ENCODE measurements around the gene MYH9.
"Not testable (repeated sequence)": the region's sequence is repeated elsewhere in the genome, so short reads cannot be mapped to it uniquely, and the experiment has no call there.

MYH9 gene

GRCh38 chr22:36289948-36290371, 97.8 kb downstream of the MYH9 start:
- DNase-seq, result not testable (repeated sequence)

- no peak for DNase-seq
Measured at GRCh38 chr22:36289406-36289870, 98.3 kb downstream of the MYH9 start.

GRCh38 chr22:36288571-36289405, 99.0 kb downstream of the MYH9 start:
- no peak for DNase-seq

- DNase-seq, result no peak
Measured at GRCh38 chr22:36287881-36288515, 99.8 kb downstream of the MYH9 start.

GRCh38 chr22:36286096-36286957, 101.4 kb downstream of the MYH9 start:
- DNase-seq, result peak in 1 of 2 experiments; percentile 15

GRCh38 chr22:36285545-36285944, 102.2 kb downstream of the MYH9 start:
- no peak for DNase-seq

- DNase-seq, result no peak
Measured at GRCh38 chr22:36285017-36285416, 102.8 kb downstream of the MYH9 start.

- no peak for DNase-seq
Measured at GRCh38 chr22:36284171-36284571, 103.6 kb downstream of the MYH9 start.

GRCh38 chr22:36282328-36282831, 105.4 kb downstream of the MYH9 start:
- DNase-seq, result no peak

- no peak for DNase-seq
Measured at GRCh38 chr22:36281781-36282327, 105.9 kb downstream of the MYH9 start.

- DNase-seq, result no peak
Measured at GRCh38 chr22:36280379-36280778, 107.4 kb downstream of the MYH9 start.

GRCh38 chr22:36279219-36279666, 108.5 kb downstream of the MYH9 start:
- DNase-seq, result no peak

GRCh38 chr22:36277482-36278291, 110.1 kb downstream of the MYH9 start:
- DNase-seq, result no peak

GRCh38 chr22:36274531-36274930, 113.2 kb downstream of the MYH9 start:
- DNase-seq, result no peak

- DNase-seq, result not testable (repeated sequence)
Measured at GRCh38 chr22:36271951-36272350, 115.8 kb downstream of the MYH9 start.

GRCh38 chr22:36271231-36271630, 116.5 kb downstream of the MYH9 start:
- DNase-seq, result not testable (repeated sequence)

- no peak for DNase-seq
Measured at GRCh38 chr22:36267896-36268485, 119.8 kb downstream of the MYH9 start.

GRCh38 chr22:36267058-36267457, 120.7 kb downstream of the MYH9 start:
- no peak for DNase-seq

GRCh38 chr22:36263886-36264664, 123.7 kb downstream of the MYH9 start:
- not testable (repeated sequence) for DNase-seq

- not testable (repeated sequence) for DNase-seq
Measured at GRCh38 chr22:36263216-36263673, 124.5 kb downstream of the MYH9 start.
